Measurements from ENCODE around the gene CEP170. TPM values are rescaled to one million over a fixed set of nuclear protein-coding genes. Genes with fewer than 3 reads are reported as not detected.

CEP170 gene
- polyA plus RNA-seq, 1 experiment: 108 TPM

GRCh38 chr1:243287123-243287460 is 32.0 kb upstream of the CEP170 start:
- TF ChIP-seq, protein P1, sequence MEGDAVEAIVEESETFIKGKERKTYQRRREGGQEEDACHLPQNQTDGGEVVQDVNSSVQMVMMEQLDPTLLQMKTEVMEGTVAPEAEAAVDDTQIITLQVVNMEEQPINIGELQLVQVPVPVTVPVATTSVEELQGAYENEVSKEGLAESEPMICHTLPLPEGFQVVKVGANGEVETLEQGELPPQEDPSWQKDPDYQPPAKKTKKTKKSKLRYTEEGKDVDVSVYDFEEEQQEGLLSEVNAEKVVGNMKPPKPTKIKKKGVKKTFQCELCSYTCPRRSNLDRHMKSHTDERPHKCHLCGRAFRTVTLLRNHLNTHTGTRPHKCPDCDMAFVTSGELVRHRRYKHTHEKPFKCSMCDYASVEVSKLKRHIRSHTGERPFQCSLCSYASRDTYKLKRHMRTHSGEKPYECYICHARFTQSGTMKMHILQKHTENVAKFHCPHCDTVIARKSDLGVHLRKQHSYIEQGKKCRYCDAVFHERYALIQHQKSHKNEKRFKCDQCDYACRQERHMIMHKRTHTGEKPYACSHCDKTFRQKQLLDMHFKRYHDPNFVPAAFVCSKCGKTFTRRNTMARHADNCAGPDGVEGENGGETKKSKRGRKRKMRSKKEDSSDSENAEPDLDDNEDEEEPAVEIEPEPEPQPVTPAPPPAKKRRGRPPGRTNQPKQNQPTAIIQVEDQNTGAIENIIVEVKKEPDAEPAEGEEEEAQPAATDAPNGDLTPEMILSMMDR (IDR thresholded peaks at IDR 0.05; ENCODE audit: low read depth, low read length): no peak
- DNase-seq (ENCODE audit: low read depth, low spot score): no peak
- Histone ChIP-seq H3K27me3 (ENCODE audit: control insufficient read depth, insufficient read depth, low read length) (no peaks in the 10 kb centered on the region), H3K4me3 (ENCODE audit: low read depth, low read length) (no peak overlapping the region), H3K9me3 (ENCODE audit: control insufficient read depth, insufficient read depth, low read length) (no peaks in the 10 kb centered on the region; the same call in 1 of the 2 replicates), H3K27ac (ENCODE audit: low read depth, low read length) (no peak overlapping the region)
- CTCF ChIA-PET: no interaction called here
- POLR2A ChIA-PET: interaction anchor here (0.7 to 1.0 kb wide), 2 partner anchors 18 to 32 kb away, joined by 3 to 4 read pairs; partner anchors contain the start of genes CEP170 and SDCCAG8

DNA sequence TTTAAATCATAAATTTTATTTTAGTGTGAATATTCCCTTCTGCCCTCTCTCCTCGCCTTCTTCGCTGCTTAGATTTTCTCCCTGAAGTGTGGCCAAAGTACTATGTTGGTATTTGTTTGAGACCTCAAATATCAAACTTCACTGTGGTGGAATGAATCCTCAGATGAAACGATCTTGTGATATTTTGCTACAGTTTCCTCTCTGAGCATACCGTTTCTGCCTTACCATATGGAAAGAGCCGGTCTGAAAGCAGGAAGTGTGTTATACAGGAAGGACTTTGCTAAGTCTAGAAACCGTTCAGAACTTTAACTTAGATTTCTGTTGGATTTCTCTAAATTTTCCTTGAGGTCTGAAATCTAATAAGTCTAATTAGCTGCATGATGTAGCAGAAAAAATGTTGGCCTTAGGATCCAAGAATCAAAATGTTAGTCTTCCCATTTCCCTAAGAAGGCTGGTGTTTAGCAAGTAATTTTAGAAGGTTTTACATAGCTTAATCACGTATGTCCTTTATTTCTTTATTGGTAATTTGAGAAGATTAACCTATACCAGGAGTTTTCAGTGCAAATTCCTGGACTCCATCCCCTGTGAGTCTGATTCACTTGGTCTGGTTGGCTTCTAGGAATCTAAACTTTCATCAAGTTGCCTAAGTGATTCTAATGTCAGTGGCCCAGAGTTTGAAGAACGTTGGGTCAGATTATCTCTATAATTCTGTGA is 31.5 kb upstream of the CEP170 start:
- DNase-seq (ENCODE audit: low read depth, low spot score): no peak
- Histone ChIP-seq H3K27me3 (ENCODE audit: control insufficient read depth, insufficient read depth, low read length) (no peaks in the 10 kb centered on the region), H3K9me3 (ENCODE audit: control insufficient read depth, insufficient read depth, low read length) (no peaks in the 10 kb centered on the region; the same call in 1 of the 2 replicates), H3K27ac (ENCODE audit: low read depth, low read length) (peak overlapping the region; percentile 32), H3K4me3 (ENCODE audit: low read depth, low read length) (no peak overlapping the region)
- POLR2A ChIA-PET: interaction anchor here (0.7 to 1.9 kb wide), 3 partner anchors 18 to 31 kb away, joined by 3 to 4 read pairs (median 4); partner anchors contain the start of genes CEP170 and SDCCAG8
- TF ChIP-seq, protein P1 (IDR thresholded peaks at IDR 0.05; ENCODE audit: low read depth, low read length): no peak
- CTCF ChIA-PET: no interaction called here

- Histone ChIP-seq H3K27me3 (ENCODE audit: control insufficient read depth, insufficient read depth, low read length) (no peaks in the 10 kb centered on the region), H3K9me3 (ENCODE audit: control insufficient read depth, insufficient read depth, low read length) (no peaks in the 10 kb centered on the region; the same call in 1 of the 2 replicates), H3K27ac (ENCODE audit: low read depth, low read length) (no peak overlapping the region), H3K4me3 (ENCODE audit: low read depth, low read length) (no peak overlapping the region)
- TF ChIP-seq, protein P1 (IDR thresholded peaks at IDR 0.05; ENCODE audit: low read depth, low read length): no peak
- no peak for DNase-seq (ENCODE audit: low read depth, low spot score)
- CTCF ChIA-PET: no interaction called here
- POLR2A ChIA-PET: no interaction called here
These were observed 26.6 kb upstream of the CEP170 start for GRCh38 chr1:243281672-243282071.

DNA sequence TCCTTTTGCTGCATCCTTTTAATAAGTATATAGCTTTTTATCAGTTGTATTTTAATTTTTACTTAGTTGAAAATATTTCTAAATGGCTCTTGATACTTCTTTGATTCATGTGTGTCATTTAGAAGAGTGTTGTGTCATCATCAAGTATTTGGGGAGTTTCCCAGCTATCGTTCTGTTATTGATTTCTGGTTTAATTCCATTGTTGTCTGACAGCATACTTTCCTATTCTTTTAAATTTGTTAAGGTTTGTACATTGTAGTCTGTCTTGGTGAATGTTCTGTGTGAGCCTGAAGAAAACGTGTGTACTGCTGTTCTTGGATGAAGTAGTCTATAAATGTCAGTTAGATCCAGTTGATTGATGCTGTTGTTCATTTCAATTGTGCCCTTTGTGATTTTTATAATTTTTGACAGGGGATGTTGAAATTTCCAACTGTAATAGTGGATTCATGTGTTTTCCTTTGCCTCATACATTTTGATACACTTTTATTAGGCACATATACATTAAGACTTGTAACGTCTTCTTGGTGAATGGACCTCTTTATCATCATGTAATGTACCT is 25.6 kb upstream of the CEP170 start:
- POLR2A ChIA-PET: no interaction called here
- Histone ChIP-seq H3K4me3 (ENCODE audit: low read depth, low read length) (no peak overlapping the region), H3K27ac (ENCODE audit: low read depth, low read length) (no peak overlapping the region), H3K9me3 (ENCODE audit: control insufficient read depth, insufficient read depth, low read length) (no peaks in the 10 kb centered on the region; the same call in 1 of the 2 replicates), H3K27me3 (ENCODE audit: control insufficient read depth, insufficient read depth, low read length) (no peaks in the 10 kb centered on the region)
- no peak for DNase-seq (ENCODE audit: low read depth, low spot score)
- CTCF ChIA-PET: no interaction called here
- TF ChIP-seq, protein P1 (IDR thresholded peaks at IDR 0.05; ENCODE audit: low read depth, low read length): no peak

DNA sequence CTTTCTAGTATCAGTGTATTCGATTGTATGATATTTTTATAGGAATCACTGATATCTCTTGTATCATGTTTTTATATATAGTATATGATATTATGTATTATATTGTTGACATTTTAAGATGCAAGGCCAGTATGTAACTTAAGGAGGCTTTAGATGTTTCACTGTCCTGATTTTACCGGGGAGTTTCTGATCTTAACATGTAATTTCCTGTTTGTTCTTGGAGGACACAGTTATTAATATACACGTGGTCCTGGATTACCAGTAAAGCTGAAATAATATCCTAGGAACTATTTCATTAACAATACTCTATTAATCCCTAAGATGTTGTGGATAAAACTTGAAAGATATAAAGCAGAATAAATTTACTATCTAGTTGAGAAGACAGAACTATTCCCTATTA is 20.2 kb upstream of the CEP170 start:
- DNase-seq (ENCODE audit: low read depth, low spot score): no peak
- no peak overlapping the region for H3K27ac ChIP-seq (ENCODE audit: low read depth, low read length)
- no peaks in the 10 kb centered on the region for H3K27me3 ChIP-seq (ENCODE audit: control insufficient read depth, insufficient read depth, low read length)
- no peak overlapping the region for H3K4me3 ChIP-seq (ENCODE audit: low read depth, low read length)
- ChIA-PET POLR2A (no interaction called here), CTCF (no interaction called here)
- H3K9me3 ChIP-seq (ENCODE audit: control insufficient read depth, insufficient read depth, low read length): no peaks in the 10 kb centered on the region
- TF ChIP-seq, protein P1 (IDR thresholded peaks at IDR 0.05; ENCODE audit: low read depth, low read length): no peak
